SIG-M5 (cell line): Measurements from ENCODE around the gene DHCR7.

ENCODE experiments used
- DNase-seq: peaks from one replicate; lab custom pipeline; 2025; lab: John Stamatoyannopoulos, UW

DHCR7 gene

GRCh38 chr11:71477641-71478527, 29.7 kb upstream of the DHCR7 start:
- DNase-seq: no peak

- DNase-seq: no peak
Observed at GRCh38 chr11:71476926-71477640, 28.9 kb upstream of the DHCR7 start.

- DNase-seq: no peak
Observed at GRCh38 chr11:71476031-71476430, 27.8 kb upstream of the DHCR7 start.

DNA sequence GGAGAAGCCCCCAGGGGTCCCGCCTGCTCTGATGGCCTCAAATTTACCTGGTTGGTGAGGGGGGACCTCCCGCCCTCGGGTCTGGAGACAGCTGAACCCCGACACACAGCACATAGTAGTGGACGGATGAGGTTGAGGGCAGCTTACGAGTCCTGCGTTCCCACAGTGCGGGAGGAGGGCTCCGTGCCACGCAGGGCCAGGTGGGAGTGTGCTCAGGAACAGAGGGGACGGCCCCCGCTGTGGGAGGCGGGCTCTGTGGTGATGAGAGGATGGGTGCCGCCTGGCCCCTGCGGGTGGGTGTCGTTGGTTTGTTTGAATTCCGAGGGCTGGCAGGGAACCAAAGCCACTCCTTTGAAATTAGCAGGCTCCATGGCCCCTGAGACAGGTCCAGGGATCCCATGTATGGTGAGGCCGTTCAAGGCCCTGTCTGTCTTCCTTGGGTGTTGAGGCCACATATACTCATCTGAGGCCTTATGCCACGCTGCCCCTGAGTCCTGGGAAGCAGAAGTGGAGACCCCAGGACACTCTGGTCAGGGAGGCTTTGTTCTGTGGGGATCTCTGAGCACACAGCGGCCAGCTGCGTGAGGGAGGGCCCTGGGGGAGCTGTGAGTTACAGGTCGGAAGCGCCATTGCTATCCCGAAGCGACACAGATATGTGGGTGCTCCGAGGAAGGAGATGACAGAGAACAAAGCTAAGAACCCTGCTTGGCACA, 26.7 kb upstream of the DHCR7 start:
- DNase-seq: no peak

- no peak for DNase-seq
Observed at GRCh38 chr11:71474141-71474770, 26.1 kb upstream of the DHCR7 start.

GRCh38 chr11:71473793-71474080, 25.5 kb upstream of the DHCR7 start:
- no peak for DNase-seq

DNA sequence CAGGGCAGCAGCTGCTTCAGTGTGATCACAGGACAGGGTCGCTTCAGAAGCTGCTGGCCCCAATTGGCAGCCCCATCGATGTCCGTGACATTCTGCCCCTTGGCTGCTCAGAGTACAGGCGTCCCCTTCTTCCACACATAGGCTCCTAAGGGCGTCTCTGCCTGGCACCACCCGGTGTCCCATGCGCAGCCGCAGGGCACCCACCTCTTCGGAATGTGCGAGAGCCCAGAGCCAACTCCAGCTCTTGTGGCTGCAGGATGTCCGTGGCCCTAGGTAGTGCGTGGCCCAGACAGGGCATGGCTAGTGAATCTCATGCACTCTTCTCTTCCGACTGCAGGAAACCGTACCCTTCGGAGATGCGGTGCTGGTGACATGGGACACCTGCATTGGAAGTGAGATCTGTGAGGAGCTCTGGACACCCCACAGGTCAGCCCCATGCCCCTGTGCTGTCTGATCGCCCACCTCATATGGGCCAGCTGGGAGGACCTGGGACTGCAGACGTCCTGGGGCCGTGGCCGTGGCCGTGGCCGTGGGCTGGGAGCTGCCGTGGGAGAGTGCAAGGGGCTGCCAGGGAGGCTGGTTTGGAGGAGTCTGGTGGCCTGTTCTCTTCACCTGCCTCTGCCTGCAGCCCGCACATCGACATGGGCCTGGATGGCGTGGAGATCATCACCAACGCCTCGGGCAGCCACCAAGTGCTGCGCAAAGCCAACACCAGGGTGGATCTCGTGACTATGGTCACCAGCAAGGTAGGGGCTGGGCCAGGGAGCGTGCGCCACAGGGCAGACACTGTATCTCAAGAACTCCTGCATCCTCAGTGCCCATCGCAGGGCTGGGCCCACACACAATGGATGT, 25.0 kb upstream of the DHCR7 start:
- no peak for DNase-seq

DNA sequence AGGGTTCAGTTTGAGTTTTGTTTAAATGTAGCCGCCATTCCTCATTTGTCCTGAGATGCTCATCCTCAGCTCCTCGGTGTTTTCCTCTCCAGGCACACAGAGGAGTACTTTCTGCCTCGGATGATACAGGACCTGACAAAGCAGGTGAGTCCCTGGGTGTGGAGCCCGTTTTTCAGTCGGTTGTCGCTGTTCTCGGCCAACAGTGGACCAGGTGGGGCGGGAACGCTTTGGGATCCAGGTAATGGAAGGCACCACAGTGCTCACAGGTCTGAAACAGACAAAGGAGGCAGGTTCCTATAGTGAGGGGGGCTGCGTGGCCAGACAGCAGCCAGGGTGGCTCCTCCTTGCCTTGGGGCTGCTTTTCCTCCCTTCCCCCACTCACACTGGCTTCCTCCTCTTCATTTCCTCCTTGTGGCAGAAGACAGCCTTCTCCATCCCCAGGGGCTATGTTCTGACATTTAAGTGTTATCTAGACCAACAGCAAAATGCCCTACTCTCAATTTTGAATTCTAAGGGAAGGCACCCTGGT, 24.2 kb upstream of the DHCR7 start:
- no peak for DNase-seq

GRCh38 chr11:71470946-71471345, 22.8 kb upstream of the DHCR7 start:
- no peak for DNase-seq

- no peak for DNase-seq
Observed at GRCh38 chr11:71467164-71467563, 19.0 kb upstream of the DHCR7 start.

GRCh38 chr11:71466358-71466757, 18.2 kb upstream of the DHCR7 start:
- no peak for DNase-seq

DNA sequence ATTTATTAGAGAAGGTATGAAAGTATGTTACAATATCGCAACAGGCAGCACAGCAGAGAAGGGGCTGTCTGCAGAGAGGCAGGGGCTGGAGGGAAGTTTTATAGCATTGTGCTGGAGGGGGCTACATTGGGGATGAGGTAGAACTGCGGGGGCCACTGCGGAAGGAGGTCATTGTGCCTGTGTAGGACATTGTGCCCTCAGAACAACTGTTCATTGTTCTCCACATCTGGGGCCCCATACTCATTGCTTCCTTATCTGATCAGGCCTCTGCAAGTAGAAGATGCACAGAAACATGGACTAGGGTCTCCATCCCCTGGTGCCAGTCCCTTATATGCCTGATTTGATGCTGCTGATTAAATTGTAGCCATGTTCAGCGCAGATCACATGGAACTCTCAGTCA, 16.9 kb upstream of the DHCR7 start:
- DNase-seq: no peak

DNA sequence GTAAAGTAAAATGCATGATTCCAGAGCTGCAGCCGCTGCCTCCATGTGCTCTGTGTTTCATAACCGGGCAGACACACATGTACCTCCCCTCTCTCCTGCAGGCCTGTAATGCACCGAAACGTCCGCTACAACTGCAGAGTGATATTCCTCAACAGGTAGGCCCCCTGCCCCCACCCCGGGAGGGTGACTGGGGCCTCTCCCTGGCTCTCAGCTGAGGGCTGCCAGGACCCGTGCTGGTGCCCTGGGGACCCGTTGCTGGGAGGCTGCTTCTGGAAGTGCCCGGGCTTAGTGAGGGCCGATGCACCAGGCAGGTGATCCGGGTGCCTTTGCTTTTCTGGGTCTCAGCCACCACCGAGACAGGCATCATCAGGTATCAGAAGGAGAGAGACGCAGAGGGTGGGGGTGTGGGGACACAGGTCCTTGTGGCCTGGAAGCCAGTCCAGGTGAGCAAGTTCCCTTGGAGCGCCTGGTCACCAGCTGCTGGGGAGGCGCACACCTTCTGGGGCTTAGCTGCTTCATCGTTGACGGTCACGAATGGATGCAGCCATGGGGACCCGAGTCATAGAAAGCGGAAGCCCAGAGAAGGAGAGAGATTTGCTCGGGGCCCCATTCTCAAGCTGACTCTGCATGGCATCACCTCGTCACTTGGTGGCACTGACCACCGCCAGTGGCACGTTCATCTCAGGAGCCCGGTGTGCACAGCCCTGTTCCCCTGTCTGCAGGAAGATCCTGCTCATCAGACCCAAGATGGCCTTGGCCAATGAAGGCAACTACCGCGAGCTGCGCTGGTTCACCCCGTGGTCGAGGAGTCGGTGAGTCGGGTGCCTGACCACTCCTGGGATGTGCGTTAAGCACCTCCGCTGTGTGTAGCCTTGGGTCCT, 15.4 kb upstream of the DHCR7 start:
- DNase-seq: no peak

DNA sequence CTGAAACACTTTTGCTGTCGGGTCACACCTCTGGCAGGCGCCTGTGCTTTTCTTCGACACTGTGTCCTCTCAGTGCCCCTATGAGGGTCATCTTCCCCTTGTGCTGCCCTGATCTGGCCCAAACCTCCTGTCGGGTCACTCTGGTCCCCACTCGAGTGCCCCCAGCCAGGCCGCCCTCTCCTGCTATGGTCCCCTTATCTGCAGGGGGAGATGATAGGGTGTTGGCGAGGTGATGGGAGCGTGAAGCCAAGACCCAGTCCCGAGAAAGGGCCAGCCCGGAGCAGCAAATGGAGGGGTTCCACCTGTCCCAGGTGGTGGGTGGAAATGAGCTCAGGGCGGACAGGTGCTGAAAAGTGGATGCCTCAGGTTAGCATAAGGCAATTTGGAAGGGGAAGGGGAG, 14.5 kb upstream of the DHCR7 start:
- no peak for DNase-seq

GRCh38 chr11:71461696-71462095, 13.5 kb upstream of the DHCR7 start:
- DNase-seq: no peak

DNA sequence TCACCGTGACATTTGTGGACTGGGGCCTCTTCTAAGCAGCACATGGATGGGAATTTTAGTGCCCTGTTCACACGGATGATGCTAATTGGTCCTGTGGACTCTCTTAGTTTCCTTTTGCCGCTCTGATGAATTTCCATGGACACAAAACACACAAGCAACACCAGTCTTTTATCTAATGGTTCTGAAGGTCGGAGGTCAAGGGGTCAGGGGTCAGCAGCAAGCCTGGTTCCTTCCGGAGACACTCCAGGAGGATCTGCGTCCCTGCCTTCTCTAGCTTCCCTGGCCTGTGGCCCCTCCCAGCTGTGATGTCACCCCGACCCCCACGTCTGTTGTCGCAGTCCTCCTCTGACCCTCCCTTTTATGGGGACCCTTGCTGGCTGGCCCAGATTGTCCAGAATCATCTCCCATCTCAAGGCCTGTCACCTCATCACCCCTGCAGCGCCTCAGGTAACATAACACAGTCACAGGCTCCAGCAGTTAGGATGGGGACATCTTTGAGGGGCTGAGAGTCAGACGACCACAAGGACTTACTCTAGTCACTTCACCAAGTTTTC, 11.7 kb upstream of the DHCR7 start:
- DNase-seq: no peak

DNA sequence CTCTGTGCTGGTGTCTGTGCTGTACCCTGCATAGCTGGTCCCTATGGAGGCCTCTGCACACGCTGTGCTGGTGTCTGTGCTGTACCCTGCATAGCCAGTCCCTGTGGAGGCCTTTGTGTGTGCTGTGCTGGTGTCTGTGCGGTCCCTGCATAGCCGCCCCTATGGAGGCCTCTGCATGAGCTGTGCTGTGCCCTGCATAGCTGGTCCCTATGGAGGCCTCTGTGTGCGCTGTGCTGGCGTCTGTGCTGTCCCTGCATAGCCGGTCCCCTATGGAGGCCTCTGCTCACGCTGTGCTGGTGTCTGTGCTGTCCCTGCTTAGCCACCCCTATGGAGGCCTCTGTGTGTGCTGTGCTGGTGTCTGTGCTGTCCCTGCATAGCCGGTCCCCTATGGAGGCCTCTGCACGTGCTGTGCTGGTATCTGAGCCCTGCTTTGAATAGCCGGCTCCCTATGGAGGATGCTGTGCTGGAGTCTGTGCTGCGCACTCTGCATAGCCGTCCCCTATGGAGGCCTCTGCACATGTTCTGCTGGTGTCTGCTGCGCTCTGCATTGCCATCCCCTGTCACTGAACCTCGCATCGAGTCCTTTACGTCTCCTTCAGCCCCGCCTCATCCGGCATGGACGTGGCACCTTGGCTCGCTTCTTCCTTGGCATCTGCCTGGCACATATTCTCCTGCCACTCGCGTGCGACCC, 11.0 kb upstream of the DHCR7 start:
- DNase-seq: no peak

DNA sequence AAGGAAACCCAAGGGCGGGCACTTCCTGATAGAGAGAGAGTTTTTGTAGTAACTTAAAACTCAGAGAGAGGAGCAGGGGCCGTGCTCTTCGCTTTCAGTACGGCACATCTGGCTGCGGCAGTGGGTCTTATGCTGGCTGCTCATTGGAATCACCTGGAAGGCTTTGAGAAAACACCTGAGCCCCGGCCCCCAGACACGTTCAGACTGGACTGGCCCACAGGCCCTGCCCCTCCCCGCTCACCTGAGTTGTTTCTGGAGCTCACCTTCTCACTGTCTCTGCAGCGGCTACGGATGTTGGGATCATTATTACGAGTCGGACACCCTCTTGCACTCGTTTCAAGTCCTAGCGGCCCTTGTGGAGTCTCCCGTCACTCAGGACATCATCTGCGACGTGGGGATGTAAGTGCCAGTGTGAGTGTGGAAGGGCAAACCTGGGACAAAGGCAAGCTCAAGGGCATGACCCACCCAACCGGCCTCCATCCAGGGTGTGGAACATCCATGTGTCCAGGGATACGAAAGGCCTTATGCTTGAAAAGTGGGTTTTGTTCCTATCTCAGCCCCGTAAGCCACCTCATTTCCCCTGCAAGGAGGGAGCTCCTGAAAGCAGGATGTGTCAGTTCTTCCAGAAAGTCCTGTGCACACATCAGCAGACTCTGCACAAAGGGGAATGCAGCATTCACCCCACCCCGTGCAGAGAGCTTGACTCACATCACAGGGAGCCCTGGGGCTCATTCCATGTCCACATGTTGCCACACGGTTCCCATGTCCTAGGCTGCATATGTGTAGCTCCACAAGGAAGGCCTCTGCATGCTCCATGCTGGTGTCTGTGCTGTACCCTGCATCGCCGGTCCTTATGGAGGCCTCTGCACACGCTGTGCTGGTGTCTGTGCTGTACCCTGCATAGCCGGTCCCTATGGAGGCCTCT, 10.2 kb upstream of the DHCR7 start:
- DNase-seq: no peak
